T-helper 22 cell (primary cell): ENCODE measurements around the gene PRKN.

Experiments used
- DNase-seq: peaks from one replicate; pipeline ENCODE4 v3.0.0-alpha.2; 2020; ENCODE audit warnings: low read depth

PRKN gene

GRCh38 chr6:161374971-161375873 lies 1352.3 kb downstream of the PRKN start:
- no peak for DNase-seq

- no peak for DNase-seq
Measured at GRCh38 chr6:161373905-161374451, 1353.6 kb downstream of the PRKN start.

- no peak for DNase-seq
Measured at GRCh38 chr6:161372422-161372793, 1355.2 kb downstream of the PRKN start.

GRCh38 chr6:161370880-161371279 lies 1356.7 kb downstream of the PRKN start:
- peak; percentile 27 for DNase-seq

GRCh38 chr6:161369339-161369738 lies 1358.2 kb downstream of the PRKN start:
- no peak for DNase-seq

- DNase-seq: no peak
Measured at GRCh38 chr6:161368514-161368913, 1359.1 kb downstream of the PRKN start.

GRCh38 chr6:161367472-161367871 lies 1360.1 kb downstream of the PRKN start:
- DNase-seq: no peak

- DNase-seq: no peak
Measured at GRCh38 chr6:161366301-161366923, 1361.2 kb downstream of the PRKN start.

GRCh38 chr6:161365633-161366032 lies 1361.9 kb downstream of the PRKN start:
- DNase-seq: no peak

GRCh38 chr6:161363286-161363685 lies 1364.3 kb downstream of the PRKN start:
- DNase-seq: no peak

- DNase-seq: no peak
Measured at GRCh38 chr6:161362266-161362665, 1365.3 kb downstream of the PRKN start.

GRCh38 chr6:161361529-161361928 lies 1366.0 kb downstream of the PRKN start:
- no peak for DNase-seq

GRCh38 chr6:161360520-161360919 lies 1367.0 kb downstream of the PRKN start:
- no peak for DNase-seq

- DNase-seq: no peak
Measured at GRCh38 chr6:161359618-161359945, 1368.0 kb downstream of the PRKN start.

GRCh38 chr6:161356167-161356854 lies 1371.3 kb downstream of the PRKN start:
- no peak for DNase-seq

GRCh38 chr6:161355696-161356095 lies 1371.9 kb downstream of the PRKN start:
- no peak for DNase-seq

GRCh38 chr6:161354956-161355355 lies 1372.6 kb downstream of the PRKN start:
- DNase-seq: no peak

GRCh38 chr6:161354276-161354840 lies 1373.2 kb downstream of the PRKN start:
- no peak for DNase-seq

- no peak for DNase-seq
Measured at GRCh38 chr6:161353208-161353613, 1374.4 kb downstream of the PRKN start.

- no peak for DNase-seq
Measured at GRCh38 chr6:161351858-161352257, 1375.7 kb downstream of the PRKN start.

GRCh38 chr6:161349886-161350285 lies 1377.7 kb downstream of the PRKN start:
- DNase-seq: no peak

- DNase-seq: no peak
Measured at GRCh38 chr6:161348628-161348994, 1379.0 kb downstream of the PRKN start.
